LNCaP clone FGC (cell line): ENCODE data around the gene PLEKHA7.
"Not testable (repeated sequence)": the region's sequence is repeated elsewhere in the genome, so short reads cannot be mapped to it uniquely, and the experiment has no call there.

Source experiments
- DNase-seq: peaks from one replicate; pipeline ENCODE4 v3.0.0-alpha.2; 2011; ENCODE audit warnings: low read depth
- H3K4me3 ChIP-seq: 2 replicates; pipeline ENCODE4 v1.5.1; 2011; ENCODE audit warnings: mild to moderate bottlenecking, low read depth, low read length, control low read depth
- CTCF ChIP-seq: IDR thresholded peaks from 2 replicates; pipeline ENCODE4 v1.5.1; 2012; ENCODE audit warnings: mild to moderate bottlenecking; ENCODE audit not compliant: control insufficient read depth, insufficient read depth; ENCODE audit errors: extremely low read depth

The PLEKHA7 gene

GRCh38 chr11:16891964-16892363 lies 122.2 kb downstream of the PLEKHA7 start:
- no peak for TF ChIP-seq CTCF

GRCh38 chr11:16891165-16891564 lies 123.0 kb downstream of the PLEKHA7 start:
- peak; percentile 58 for DNase-seq
- no peak for TF ChIP-seq CTCF
- H3K4me3 ChIP-seq = no peak overlapping the region

More at GRCh38 chr11:16891964-16892363, 122.2 kb downstream of the PLEKHA7 start:
- no peak overlapping the region for H3K4me3 ChIP-seq
- no peak for DNase-seq

GRCh38 chr11:16890442-16890841 lies 123.8 kb downstream of the PLEKHA7 start:
- no peak for TF ChIP-seq CTCF
- H3K4me3 ChIP-seq = no peak overlapping the region
- DNase-seq = no peak

- H3K4me3 ChIP-seq = no peak overlapping the region
- DNase-seq = no peak
- TF ChIP-seq CTCF = no peak
Measured at GRCh38 chr11:16889905-16890304, 124.3 kb downstream of the PLEKHA7 start.

- H3K4me3 ChIP-seq, DNase-seq: not testable (repeated sequence)
Measured at GRCh38 chr11:16889010-16889409, 125.2 kb downstream of the PLEKHA7 start.

- DNase-seq, H3K4me3 ChIP-seq: not testable (repeated sequence)
Measured at GRCh38 chr11:16887887-16888286, 126.3 kb downstream of the PLEKHA7 start.

GRCh38 chr11:16883174-16883573 lies 131.0 kb downstream of the PLEKHA7 start:
- DNase-seq = peak; percentile 91
- peak; percentile 47 for TF ChIP-seq CTCF

GRCh38 chr11:16881766-16882165 lies 132.4 kb downstream of the PLEKHA7 start:
- H3K4me3 ChIP-seq = no peak overlapping the region
- DNase-seq = no peak
- no peak for TF ChIP-seq CTCF

More at GRCh38 chr11:16883174-16883573, 131.0 kb downstream of the PLEKHA7 start:
- H3K4me3 ChIP-seq = no peak overlapping the region
